Transverse colon (tissue), 3 donors: ENCODE measurements around the gene AHI1.

Experiments used
- EP300 ChIP-seq: sonication (generic); formaldehyde crosslinking; IDR thresholded peaks from one replicate; pipeline ENCODE4 v1.6.1; 2017; ENCODE audit warnings: antibody characterized with exemption, low read depth
- POLR2A ChIP-seq: fragments of 450-650 bp; IDR thresholded peaks from one replicate; pipeline ENCODE4 v1.6.1; 2016; ENCODE audit warnings: antibody characterized with exemption, mild to moderate bottlenecking, moderate library complexity
- TF ChIP-seq, protein P1 (sequence below), 5 experiments: fragments of 200-600 bp in 3 of 5; fragments of 450-650 bp in 2 of 5; sonication (generic) in 3 of 5; IDR thresholded peaks; 1 replicate in 2 of 5; 2 replicates in 3 of 5; pipeline ENCODE4 v1.5.1; 2016 to 2017; ENCODE audit warnings: antibody characterized with exemption in 5 of 5, inconsistent platforms in 3 of 5, mild to moderate bottlenecking in 2 of 5, moderate library complexity in 1 of 5

DNA sequence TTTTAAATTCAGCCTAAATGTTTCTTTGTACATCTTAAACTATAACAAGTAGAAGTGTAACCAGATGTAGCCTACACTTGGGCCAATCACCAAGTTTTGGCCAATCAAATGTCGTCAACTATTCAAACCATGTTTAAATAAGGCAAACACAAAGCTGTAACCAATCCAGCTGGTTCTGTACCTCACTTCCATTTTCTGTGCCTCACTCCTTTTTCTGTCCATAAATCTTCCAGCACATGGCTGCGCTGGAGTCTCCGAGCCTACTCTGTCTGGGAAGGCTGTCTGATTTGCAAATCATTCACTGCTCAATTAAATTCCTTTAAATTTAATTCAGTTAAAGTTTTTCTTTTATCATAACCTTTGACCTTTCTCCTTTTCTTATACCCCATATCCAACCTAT is 7.7 kb upstream of the AHI1 start:
- no peak for TF ChIP-seq POLR2A
- TF ChIP-seq, protein P1, sequence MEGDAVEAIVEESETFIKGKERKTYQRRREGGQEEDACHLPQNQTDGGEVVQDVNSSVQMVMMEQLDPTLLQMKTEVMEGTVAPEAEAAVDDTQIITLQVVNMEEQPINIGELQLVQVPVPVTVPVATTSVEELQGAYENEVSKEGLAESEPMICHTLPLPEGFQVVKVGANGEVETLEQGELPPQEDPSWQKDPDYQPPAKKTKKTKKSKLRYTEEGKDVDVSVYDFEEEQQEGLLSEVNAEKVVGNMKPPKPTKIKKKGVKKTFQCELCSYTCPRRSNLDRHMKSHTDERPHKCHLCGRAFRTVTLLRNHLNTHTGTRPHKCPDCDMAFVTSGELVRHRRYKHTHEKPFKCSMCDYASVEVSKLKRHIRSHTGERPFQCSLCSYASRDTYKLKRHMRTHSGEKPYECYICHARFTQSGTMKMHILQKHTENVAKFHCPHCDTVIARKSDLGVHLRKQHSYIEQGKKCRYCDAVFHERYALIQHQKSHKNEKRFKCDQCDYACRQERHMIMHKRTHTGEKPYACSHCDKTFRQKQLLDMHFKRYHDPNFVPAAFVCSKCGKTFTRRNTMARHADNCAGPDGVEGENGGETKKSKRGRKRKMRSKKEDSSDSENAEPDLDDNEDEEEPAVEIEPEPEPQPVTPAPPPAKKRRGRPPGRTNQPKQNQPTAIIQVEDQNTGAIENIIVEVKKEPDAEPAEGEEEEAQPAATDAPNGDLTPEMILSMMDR (IDR thresholded peaks at IDR 0.05): no peak
- TF ChIP-seq EP300: no peak
